ENCODE measurements around the gene RASGRF2.

- TF ChIP-seq CTCF (IDR thresholded peaks at IDR 0.05) (no peak), HMGXB4 (CRISPR knock-in tag; IDR thresholded peaks at IDR 0.05; ENCODE audit: borderline replicate concordance) (no peak), MYC (IDR thresholded peaks at IDR 0.05; ENCODE audit: borderline replicate concordance, low read length) (no peak), MAFK (IDR thresholded peaks at IDR 0.05; ENCODE audit: partially characterized antibody) (no peak), CHD4 (IDR thresholded peaks at IDR 0.05; ENCODE audit: borderline replicate concordance) (no peak), HOXB13 (CRISPR knock-in tag; IDR thresholded peaks at IDR 0.05; ENCODE audit: low read depth) (no peak), POLR2A (IDR thresholded peaks at IDR 0.05; ENCODE audit: low read length) (no peak), RFX5 (IDR thresholded peaks at IDR 0.05) (no peak), RCOR1 (IDR thresholded peaks at IDR 0.05; ENCODE audit: low read depth, low read length) (no peak), ELK1 (IDR thresholded peaks at IDR 0.05; ENCODE audit: low read depth, low read length) (no peak), RAD21 (conservative IDR thresholded peaks at IDR 0.05 in 1 of 2, IDR thresholded peaks at IDR 0.05 in 1 of 2) (no peak), PBX3 (IDR thresholded peaks at IDR 0.05) (no peak)
These were observed 187.9 kb downstream of the RASGRF2 start for GRCh38 chr5:81147886-81148571.

All from A549 (cell line).